ENCODE measurements around the gene CENPX. TPM values are rescaled to one million over a fixed set of nuclear protein-coding genes. Genes with fewer than 3 reads are reported as not detected.

CENPX gene
- total RNA-seq: 29.2 TPM

DNA sequence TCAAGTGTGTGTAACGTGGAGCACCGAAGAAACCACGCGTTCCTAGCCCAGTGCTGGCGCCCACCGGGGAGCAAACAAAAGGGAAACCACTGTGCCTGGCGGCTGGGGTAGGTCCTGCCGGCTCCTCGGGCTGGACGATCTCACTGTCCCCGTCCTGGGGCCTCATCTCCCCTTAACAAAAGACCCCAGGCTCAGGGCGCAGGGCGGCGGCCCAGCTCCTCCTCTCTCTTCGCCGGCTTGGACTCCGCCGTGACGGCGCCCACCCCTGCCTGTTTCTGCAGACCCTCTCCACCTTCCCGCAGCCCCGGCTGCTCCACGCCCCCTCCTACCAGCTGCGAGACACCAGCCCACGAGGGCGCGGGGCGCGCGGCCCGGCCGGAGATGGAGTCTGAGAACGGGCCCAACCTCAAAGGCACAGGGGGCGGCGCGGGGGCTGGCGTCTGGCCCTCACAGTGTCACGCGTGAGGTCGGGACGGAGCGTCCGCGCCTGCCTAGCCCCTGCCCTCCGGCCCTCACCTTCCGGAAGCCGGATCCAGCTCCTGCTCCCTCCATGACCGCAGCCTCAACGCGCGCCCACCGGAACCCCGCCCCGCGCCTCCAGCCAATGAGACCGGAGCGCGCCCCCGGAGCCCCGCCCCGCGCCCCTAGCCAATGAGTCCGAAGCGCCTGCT, at the start of gene CENPX:
TSS of gene CENPX (minus strand) at position 569 of the 671 bp plus-strand sequence. CDS start at position 552, 17 bp downstream.
- DNase-seq: no peak

DNA sequence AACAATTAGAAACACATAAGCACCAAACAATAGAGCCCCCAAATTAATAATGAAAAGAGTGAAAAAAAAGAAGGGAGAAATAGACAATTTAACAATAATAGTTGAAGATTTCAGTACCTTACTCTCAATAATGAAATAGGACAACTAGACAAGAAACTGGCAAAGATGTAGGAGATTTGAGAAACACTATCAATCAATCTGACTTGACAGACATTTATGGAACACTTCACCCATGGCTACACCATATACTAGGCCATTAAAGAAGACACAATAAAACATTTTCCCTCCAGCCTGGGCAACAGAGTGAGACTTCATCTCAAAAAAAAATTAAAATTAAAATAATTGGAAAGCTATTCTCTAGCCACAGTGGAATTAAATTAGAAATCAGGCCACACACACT, 47.9 kb upstream of the CENPX start:
- DNase-seq: no peak

DNA sequence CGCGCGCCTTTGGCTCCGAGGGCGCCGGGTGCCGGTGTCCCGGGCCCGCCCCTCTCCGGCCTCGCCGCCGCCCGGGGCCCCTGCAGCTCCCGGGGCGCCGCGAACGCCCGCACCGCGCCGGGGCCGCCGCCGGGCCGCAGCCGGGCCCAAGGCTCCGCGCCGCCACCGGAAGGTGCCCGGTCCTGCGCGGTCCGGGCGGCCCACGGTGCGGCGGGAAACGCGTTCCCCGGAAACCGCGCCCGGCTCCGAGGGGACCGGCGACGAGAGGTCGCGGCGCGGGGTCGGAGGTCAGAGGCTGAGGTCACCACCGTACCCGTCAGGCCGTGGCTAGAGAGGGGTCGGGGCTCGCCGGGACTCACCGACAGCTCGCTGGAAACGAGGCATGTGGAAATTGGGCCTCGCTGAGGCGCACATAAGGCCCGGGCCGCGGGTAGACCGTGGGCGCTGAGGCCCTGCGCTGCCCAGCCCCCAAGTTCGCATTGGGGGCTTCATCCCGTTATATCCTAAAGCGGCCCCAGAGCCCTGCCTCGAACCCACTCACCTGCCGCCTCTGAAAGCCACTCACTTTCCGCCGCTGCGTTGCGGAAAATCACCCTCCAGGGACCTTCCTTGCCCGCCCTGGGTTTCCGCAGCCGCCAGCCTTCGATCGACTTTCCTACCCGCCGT, 43.1 kb upstream of the CENPX start, which contains the start of gene DUS1L:
TSS of gene DUS1L (minus strand) at position 167 of the 666 bp plus-strand sequence. CDS start 745 bp downstream, outside the sequence.
- peak; percentile 30 for DNase-seq

DNA sequence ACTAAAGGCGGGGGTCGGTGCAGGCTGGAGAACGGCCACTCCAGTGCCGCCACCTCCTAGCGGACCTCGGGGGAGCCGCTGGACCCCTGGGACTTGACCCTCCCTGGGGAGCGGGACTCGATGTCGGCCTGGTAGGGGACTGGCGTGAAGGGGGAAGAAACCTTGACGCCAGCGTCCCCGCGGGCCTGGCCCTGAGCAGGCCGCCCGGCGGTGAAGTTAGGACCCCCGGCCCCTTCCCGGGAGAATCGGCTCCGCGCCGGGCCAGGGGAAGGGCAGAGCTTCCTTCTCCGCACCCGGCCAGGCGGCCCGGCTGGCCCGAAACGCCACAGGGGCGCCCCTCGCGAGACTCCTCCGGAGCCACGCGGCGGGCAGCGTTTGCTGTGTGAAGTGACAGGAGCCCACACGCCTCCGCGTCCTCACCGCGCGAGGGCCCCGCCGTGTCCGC, 42.5 kb upstream of the CENPX start:
- DNase-seq: no peak

DNA sequence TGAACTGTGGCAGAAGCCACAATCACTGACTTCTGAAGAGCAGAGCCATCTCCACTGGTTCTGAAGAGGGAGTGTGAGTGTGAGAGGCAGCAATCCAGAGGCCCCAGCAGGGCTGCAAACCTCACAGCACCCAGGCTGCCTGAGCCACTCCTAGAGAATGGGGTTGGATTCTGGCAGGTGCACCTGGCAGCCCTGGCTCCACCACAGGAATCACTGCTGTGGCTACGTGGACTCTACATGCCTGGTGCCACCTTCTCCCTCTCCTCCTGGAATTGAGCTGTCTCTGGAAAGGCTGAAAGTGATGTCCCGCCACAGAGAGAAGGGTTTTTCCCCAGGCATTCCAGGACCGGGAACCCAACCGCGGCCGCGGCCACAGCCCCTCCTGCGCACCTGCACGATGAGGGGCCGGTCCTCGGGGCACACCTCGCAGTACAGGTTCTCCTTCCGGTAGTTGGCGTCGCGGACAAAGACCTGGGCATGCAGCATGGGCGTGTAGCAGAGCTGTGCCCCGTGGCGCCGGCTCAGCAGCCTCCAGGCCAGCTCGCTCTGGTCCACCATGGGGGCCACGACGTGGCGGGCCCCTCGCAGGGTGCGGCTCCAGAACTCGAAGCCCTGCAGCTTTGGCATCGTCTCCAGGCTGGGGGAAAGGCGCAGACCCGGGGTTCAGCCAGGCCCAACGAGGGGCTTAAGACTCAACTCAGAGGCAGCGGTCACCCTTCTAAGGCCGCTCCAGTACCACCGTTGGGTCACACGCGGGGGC, 41.9 kb upstream of the CENPX start:
- no peak for DNase-seq

DNA sequence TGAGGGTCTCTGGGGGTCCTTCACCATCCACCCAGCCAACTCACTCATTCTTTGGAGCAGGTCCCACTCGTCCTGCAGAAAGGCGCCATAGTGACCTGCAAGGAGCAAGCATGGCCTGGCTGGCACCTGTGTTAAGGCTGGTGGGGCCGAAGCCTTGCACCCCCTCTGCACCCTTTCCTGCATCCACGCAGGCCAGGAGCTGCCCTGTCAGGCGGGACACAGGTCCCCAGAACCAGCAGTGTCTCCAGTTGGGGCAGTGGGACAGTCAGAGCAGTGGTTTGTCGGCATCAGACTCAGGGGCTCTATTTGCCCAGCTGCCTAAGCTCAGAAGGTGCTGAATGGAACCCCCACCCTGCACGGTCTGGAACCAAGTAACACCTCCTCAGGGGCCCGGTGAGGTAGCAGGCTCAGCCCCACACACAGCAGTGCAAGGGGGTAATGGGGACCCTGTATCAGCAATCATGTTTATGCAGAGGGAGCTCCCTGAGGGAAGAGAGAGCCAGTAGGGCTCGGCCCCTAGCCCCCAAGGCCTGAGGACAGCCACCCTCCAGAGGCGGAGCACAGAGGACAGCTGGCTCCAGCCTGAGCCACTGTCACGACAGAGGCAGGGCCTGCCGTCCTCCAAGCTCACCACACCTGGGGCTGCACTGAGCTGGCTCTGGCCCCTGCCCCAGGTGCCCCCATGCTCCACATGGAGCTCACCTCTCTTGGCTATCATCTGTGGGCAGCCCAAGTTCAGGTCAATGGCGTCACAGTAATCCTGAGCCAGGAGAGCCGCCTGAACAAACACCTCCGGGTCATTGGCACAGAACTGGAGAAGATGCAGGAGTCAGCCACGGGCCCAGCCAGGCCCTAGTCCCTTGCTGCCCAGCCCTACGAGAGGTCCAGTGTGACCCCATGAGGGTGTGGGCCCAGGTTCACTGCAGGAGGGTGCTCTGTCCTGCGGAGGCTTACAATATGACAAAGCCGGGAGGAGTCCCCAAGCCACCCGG, 41.0 kb upstream of the CENPX start:
- no peak for DNase-seq

DNA sequence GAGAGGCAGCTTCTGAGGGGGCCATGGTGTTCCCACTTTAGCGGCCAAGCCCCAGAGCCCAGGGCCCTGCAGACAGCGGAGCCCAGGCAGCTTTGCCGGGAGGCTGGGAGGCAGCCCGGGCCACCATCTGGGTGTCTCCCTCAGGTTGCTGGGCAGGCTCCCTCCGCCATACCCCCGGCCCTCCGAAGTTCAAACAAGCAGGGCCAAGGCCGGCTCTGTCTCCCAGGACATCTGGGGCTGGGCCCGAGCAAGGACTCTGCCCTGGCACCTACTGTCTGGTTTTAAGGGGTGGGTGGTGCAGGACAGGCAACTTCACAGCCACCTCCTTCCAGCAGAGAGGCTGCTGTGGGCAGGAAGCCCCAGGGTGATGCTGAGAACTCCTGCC, 40.3 kb upstream of the CENPX start:
- DNase-seq: no peak

DNA sequence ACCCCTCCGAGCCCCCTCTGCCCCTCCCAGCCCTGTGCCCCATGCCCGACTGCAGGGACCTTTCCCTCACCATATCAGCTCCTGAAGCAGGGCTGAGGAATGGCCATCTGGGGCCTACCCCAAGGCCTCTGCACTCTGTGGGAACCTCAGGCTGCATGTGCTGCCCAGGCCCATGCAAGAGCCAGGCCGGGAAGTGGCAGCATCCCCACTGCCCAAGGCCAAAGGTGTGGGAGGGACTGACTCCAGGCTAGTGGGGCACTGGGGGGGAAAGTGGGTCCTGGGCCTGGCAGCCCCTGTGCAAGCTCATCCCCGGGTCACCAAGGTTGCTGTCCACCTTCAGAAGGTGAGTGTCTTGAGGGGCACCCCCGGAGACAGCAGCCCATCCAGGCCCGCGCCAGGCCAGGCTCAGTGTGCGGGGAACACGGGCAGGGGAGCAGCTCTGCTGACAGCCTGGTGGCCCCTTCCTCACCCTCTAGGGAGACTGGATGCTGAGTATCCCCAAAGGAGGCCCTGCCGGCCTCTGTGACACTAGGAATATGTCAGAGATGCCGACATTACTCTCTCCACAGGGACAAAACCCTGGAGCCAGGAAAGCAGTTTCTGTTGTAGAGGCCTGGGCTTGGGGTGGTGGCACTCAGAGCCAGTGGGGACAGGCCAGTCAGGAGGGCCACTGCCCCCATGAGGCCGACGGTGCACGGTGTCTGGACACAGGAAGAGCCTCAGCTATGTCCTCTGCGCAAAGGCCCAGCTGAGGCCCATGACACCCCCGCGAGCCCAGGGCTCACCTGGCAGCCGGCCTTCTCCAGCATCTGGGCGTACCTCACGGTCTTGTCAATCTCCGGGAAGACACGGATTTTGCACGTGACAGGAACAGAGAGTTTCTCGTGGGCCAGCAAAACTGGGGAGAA, 39.7 kb upstream of the CENPX start:
- DNase-seq: no peak

DNA sequence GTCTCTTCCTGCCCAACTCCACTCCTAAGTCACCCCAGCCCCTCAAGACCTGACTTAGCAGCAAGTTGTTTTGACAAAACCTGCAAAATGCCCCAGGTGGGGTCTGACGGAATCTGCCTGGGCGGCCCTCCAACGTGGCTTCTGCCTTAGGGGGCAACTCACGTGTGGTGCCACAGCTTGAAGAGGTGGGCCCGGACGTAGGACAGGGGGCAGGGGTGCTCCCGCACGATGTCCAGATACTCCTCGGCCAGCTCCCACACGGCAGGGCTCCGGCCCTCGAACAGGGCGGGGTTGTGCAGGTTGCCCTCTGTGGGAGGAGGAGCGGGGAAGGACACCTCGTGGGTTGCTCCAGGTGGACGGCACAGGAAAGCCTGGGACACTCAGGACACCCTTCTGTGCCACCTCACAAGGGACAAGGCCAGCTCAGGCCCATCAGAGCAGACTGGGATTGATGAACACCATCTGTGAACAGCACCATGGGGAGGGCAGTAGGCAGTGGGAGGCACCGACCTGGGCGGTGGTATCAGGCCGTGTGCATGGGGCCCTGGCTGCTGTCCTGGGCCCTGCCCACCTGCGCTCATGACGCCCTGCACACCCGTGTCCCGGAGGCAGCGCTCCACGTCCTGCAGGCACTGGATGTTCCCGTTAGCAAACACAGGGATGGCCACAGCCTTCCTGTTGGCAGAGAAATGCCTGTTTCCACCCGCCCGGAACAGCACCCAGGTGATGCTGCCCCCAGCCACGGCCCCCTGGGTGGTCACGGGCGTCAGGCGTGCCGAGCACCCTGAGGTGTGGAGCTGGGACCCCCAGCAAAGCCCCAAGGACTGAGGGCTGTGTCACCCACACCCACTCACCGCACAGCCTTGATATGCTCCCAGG, 38.6 kb upstream of the CENPX start:
- no peak for DNase-seq

DNA sequence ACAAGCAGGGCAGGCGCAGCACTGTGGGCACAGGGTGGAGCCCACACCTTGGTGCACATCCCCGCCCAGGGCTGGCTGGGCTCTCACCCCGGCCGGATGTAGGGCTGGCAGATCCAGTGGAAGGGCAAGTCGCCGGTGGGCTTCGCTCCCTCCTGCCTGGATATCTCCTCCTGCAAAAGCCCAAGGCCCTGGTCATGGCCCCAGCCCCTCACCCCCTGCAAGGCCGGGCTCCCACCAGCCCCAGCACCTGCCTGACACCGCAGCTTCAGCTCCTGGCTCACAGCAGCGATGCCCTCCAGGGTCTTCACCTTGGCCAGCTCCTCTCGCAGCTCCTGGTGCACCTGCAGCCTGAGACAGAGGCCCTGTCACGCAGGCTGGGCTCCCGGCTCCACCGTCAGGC, 37.9 kb upstream of the CENPX start:
- DNase-seq: no peak

DNA sequence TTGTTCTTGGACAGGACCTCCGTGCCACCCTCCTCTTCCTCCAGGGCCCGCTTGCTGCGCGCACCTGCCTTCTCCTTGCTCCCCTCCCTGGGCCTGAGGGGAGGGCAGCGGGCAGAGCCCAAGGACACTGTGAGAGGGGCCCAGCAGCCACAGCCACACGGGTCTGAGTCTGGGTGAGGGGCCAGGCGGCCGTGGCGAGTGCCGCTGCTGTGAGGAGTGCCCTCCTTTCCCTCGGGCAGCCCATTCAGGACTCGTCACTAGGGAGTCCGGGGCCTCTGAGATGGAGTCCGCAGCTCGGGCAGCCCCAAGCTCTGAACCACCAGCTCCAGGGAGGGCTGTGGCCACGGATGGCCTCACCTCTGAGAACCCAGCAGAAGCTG, 37.3 kb upstream of the CENPX start:
- no peak for DNase-seq

DNA sequence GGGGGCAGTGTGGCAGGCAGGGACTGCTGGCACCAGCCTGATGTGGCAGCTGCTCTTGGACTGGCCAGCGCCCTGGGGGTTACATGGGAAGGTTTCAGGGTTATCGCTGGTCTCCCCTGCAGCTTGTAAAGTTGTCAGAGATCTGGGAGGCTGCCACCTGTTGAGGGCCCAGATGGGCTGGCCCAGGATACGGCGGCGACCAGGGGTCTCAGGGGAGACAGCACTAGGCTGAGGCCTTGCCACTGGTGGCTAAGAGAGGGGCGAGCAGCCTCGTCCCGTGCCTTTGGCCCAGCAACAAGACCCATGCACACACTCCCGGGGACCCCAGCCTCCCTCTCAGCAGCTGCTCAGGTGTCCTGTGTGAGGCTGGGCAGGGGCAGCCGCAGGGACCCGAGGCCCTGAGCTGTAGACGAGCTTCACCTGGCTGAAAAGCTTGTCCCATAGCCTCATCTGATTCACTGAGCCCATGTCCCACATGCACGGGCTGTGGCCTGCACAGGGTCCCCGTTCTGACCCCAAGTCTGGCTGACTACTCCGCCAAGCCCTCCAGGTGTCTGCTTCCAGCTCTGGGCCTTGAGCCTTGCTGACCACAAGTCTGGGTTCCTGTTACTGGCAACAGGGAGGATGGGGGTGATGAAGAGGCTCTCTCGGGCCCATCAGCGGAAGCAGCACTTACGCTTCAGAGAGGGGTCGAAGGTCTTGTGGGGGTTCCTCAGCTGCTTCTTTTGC, 36.8 kb upstream of the CENPX start:
- DNase-seq: no peak

DNA sequence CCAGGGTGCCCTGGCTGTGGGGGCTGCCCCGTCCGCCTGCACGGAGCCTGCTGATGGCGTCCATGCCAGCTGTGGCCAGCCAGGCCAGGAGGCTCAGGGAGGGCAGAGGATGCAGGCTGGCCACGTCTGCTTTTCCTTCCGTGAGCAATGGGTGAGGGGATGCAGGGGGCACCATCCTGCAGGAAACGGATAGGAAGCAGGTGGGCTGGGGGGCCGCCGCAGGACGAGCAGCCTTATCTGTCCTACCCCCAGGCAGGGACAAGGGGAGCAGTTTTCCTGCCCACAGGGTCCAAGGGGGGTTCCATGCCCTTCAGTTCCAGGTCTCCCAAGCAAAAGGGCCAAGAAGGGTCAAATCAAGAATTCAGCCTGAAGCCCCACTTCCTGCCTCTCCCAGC, 36.2 kb upstream of the CENPX start:
- no peak for DNase-seq

DNA sequence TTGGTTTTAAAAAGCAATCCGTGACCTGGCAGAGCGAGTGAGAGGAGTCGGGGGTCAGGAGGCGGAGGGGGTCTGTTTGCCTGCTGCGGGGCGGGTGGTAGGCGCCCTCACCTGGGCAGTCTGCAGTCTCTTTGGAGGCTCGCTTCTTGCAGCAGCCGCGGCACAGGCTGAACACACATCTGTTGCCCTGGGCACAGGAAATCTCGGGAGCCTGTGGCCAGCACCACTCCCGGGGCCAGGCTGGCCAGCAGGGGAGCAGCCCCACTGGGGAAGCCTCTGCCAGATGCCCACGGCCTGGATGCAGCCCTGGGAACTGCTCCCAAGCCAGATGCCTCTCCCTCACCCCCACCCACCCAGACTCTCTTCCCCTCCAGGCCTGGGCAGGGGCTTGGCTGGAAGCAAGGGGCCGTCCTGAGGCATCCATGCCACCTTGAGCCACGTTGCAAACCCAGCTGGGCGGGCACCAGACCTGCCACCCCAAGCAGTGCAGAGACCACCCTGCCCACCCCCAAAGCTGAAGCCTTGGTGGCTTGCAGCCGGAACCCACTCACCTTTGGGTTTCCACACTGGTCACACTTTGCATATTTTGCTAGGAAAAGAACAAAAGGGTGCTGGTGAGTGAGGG, 35.7 kb upstream of the CENPX start:
- no peak for DNase-seq

DNA sequence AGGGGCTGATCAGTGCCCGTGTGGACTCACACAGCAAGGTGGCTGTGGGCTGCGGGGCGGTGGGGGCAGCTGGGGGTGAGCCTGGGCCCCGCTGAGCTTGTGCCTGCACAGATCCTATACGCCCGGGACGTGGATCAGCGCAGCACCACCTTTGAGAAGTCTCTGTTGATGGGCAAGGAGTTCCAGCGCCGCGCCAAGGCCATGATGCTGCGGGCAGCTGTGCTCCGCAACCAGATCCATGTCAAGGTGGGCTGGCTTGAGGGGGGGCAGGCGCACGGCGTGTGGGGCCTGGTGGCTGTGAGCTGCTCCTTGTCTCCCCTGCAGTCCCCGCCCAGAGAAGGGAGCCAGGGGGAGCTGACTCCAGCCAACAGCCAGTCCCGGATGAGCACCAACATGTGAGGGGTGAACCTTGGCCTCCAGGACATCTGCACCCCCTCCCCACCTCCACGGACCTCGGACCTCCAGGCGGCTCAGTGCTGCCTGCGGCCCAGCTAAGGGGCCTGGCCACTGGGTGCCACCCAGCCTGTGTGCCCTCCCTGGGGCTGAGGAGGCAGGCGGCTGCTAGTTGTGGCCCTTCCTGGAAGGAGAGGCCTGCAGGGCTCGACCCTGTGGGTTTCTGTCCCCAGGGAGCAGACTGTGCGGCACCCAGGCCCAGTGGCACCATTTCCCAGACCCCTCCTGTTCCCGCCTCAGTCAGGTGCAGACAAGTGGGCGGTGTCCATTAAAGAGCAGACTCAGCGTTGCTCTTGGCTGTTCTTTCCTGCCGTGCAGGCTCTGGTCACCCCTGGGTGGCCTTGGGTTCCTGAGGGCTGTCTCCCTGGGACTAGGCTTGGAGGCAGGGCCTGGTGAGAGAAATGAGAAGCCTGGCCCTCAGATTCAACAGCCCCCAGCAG, 34.3 kb upstream of the CENPX start:
- DNase-seq: no peak

DNA sequence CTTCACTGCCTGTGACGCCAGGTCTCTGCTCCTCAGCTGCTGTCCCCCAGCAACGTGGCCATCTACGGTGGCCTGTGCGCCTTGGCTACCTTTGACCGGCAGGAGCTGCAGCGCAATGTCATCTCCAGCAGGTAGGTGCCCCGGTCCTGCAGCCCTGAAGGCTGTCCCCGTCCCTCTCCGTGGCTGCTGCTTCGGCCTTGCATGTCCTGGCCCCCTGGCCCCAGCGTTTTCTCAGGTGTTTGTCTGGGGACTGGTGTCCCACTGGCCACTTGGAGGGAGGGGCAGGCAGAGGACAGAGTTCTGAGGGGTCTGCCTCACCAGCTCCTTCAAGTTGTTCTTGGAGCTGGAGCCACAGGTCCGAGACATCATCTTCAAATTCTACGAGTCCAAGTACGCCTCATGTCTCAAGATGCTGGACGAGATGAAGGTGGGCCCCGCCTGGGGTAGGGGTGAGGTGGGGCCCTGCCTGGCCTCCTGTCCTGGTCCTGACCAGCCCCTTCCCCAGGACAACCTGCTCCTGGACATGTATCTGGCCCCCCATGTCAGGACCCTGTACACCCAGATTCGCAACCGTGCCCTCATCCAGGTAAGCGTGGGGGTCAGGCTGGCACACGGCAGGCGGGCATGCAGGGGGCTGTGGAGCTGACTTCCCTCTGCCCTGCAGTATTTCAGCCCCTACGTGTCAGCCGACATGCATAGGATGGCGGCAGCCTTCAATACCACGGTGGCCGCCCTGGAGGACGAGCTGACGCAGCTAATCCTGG, 33.5 kb upstream of the CENPX start:
- no peak for DNase-seq

Measured in occipital lobe (tissue), 2 donors.